ENCODE data around the gene ALLC. TPM values are rescaled to one million over a fixed set of nuclear protein-coding genes. Genes with fewer than 3 reads are reported as not detected.

The ALLC gene
- total and polyA plus RNA-seq, 2 experiments from 2014 or later: not detected

DNA sequence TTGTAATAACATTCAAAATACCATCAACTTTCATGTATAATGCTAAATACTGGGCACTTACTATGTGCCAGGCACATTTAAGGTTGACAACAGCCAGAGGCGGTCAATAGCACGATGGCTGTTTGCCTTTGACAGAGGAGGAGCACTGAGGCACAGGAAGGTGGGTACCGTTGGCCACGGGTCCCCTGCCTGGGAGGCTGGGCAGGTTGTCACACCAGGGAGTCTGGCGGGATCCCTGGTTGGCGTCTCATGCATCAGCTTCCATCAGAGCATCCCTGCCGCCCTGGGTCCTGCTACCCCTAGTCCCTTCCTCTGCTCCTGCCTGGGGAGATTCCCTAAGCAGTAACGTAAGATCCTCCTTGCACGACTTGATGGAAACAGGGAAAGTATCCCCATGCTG lies 19.4 kb downstream of the ALLC start:
- no peaks in the 10 kb centered on the region for H3K4me1 ChIP-seq (ENCODE audit: insufficient read depth)
- no peak overlapping the region for H3K4me2 ChIP-seq
- no peak for DNase-seq (ENCODE audit: low spot score)
- H4K20me1 ChIP-seq (ENCODE audit: insufficient read depth, poor library complexity, severe bottlenecking): no peaks in the 10 kb centered on the region
- no peak overlapping the region for H3K27ac ChIP-seq
- TF ChIP-seq CTCF (IDR thresholded peaks at IDR 0.05; ENCODE audit: poor library complexity): no peak
- no peak for TF ChIP-seq EZH2 (IDR thresholded peaks at IDR 0.05; ENCODE audit: borderline replicate concordance)
- no peak for TF ChIP-seq EZH2phosphoT487 (IDR thresholded peaks at IDR 0.05; ENCODE audit: low read depth, severe bottlenecking, unreplicated experiment)
- no peak overlapping the region for H2AFZ ChIP-seq
- no peaks in the 10 kb centered on the region for H3K79me2 ChIP-seq
- no peaks in the 10 kb centered on the region for H3K36me3 ChIP-seq (replicated peaks; ENCODE audit: insufficient read depth, low read depth)
- H3K9me3 ChIP-seq (ENCODE audit: low read depth): no peaks in the 10 kb centered on the region
- no peaks in the 10 kb centered on the region for H3K9me2 ChIP-seq (replicated peaks; ENCODE audit: insufficient read depth)
- no peaks in the 10 kb centered on the region for H3K27me3 ChIP-seq
- H3K4me3 ChIP-seq: no peak overlapping the region
- WGBS (ENCODE audit: low lambda C conversion rate, missing lambda C conversion rate): 88% methylated on average over 9 of the region's 9 CpGs

- DNase-seq (ENCODE audit: low spot score): no peak
- no peak overlapping the region for H3K4me2 ChIP-seq
- WGBS (ENCODE audit: low lambda C conversion rate, missing lambda C conversion rate): 84% methylated on average over 9 of the region's 9 CpGs
These were observed 20.2 kb downstream of the ALLC start for GRCh38 chr2:3678212-3678611.

GRCh38 chr2:3679180-3679579 lies 21.2 kb downstream of the ALLC start:
- Histone ChIP-seq H3K4me1 (ENCODE audit: insufficient read depth) (no peaks in the 10 kb centered on the region), H3K79me2 (no peaks in the 10 kb centered on the region)
- WGBS (ENCODE audit: low lambda C conversion rate, missing lambda C conversion rate): 94% methylated on average over 2 of the region's 2 CpGs

More at GRCh38 chr2:3678212-3678611, 20.2 kb downstream of the ALLC start:
- Histone ChIP-seq H3K27ac (no peak overlapping the region), H3K9me3 (ENCODE audit: low read depth) (no peaks in the 10 kb centered on the region), H3K9me2 (replicated peaks; ENCODE audit: insufficient read depth) (no peaks in the 10 kb centered on the region), H4K20me1 (ENCODE audit: insufficient read depth, poor library complexity, severe bottlenecking) (no peaks in the 10 kb centered on the region), H3K79me2 (no peaks in the 10 kb centered on the region), H3K36me3 (replicated peaks; ENCODE audit: insufficient read depth, low read depth) (no peaks in the 10 kb centered on the region), H3K4me3 (no peak overlapping the region), H3K4me1 (ENCODE audit: insufficient read depth) (no peaks in the 10 kb centered on the region), H2AFZ (no peak overlapping the region), H3K27me3 (no peaks in the 10 kb centered on the region)
- TF ChIP-seq EZH2phosphoT487 (IDR thresholded peaks at IDR 0.05; ENCODE audit: low read depth, severe bottlenecking, unreplicated experiment) (no peak), EZH2 (IDR thresholded peaks at IDR 0.05; ENCODE audit: borderline replicate concordance) (no peak), CTCF (IDR thresholded peaks at IDR 0.05; ENCODE audit: poor library complexity) (no peak)

More at GRCh38 chr2:3679180-3679579, 21.2 kb downstream of the ALLC start:
- Histone ChIP-seq H3K27ac (no peak overlapping the region), H3K9me3 (ENCODE audit: low read depth) (no peaks in the 10 kb centered on the region), H3K4me2 (no peak overlapping the region), H4K20me1 (ENCODE audit: insufficient read depth, poor library complexity, severe bottlenecking) (no peaks in the 10 kb centered on the region), H3K4me3 (no peak overlapping the region), H2AFZ (no peak overlapping the region), H3K27me3 (no peaks in the 10 kb centered on the region), H3K36me3 (replicated peaks; ENCODE audit: insufficient read depth, low read depth) (no peaks in the 10 kb centered on the region), H3K9me2 (replicated peaks; ENCODE audit: insufficient read depth) (no peaks in the 10 kb centered on the region)
- no peak for DNase-seq (ENCODE audit: low spot score)
- no peak for TF ChIP-seq EZH2 (IDR thresholded peaks at IDR 0.05; ENCODE audit: borderline replicate concordance)
- no peak for TF ChIP-seq EZH2phosphoT487 (IDR thresholded peaks at IDR 0.05; ENCODE audit: low read depth, severe bottlenecking, unreplicated experiment)
- no peak for TF ChIP-seq CTCF (IDR thresholded peaks at IDR 0.05; ENCODE audit: poor library complexity)

Measured in hepatocyte (in vitro differentiated cells).